SU-DHL-6 (cell line): ENCODE results near the gene PPP1R27.

Experiments
- H2AFZ ChIP-seq: fragments of 200-600 bp; sonication (generic); 2 replicates; pipeline ENCODE4 v1.6.1; 2014; ENCODE audit warnings: low read depth, mild to moderate bottlenecking, moderate library complexity, mixed read lengths, antibody characterized with exemption, low read length; ENCODE audit not compliant: severe bottlenecking
- H3F3A ChIP-seq: fragments of 200-600 bp; shearing (Covaris generic); 2 replicates; pipeline ENCODE4 v1.6.0; 2016; ENCODE audit warnings: antibody characterized with exemption, mild to moderate bottlenecking; ENCODE audit not compliant: insufficient read depth
- H3K27ac ChIP-seq: fragments of 200-600 bp; sonication (generic); 2 replicates; pipeline ENCODE4 v1.5.1; 2016; ENCODE audit warnings: low read depth, mild to moderate bottlenecking, low read length, moderate library complexity, mixed read lengths
- H3K27me3 ChIP-seq: fragments of 200-600 bp; sonication (generic), shearing (Covaris generic); 2 replicates; pipeline ENCODE4 v1.6.0; 2014; ENCODE audit warnings: mild to moderate bottlenecking, low read length
- H3K36me3 ChIP-seq: fragments of 200-600 bp; sonication (generic); 2 replicates; pipeline ENCODE4 v1.6.1; 2014; ENCODE audit warnings: mild to moderate bottlenecking, low read length, mixed read lengths
- H3K4me2 ChIP-seq: fragments of 300-600, 200-600 bp; shearing (Covaris generic), sonication (generic); 2 replicates; pipeline ENCODE4 v1.6.0; 2014; ENCODE audit warnings: low read length, low read depth, mild to moderate bottlenecking; ENCODE audit not compliant: poor library complexity, severe bottlenecking
- H3K4me3 ChIP-seq: fragments of 200-600 bp; sonication (generic); 2 replicates; pipeline ENCODE4 v1.5.1; 2014; ENCODE audit warnings: antibody characterized with exemption, low read length, mild to moderate bottlenecking, mixed read lengths; ENCODE audit not compliant: insufficient read depth, poor library complexity, severe bottlenecking
- H3K79me2 ChIP-seq: fragments of 200-600 bp; sonication (generic); 2 replicates; pipeline ENCODE4 v1.6.1; 2014; ENCODE audit warnings: mild to moderate bottlenecking, low read length, moderate library complexity; ENCODE audit not compliant: insufficient read depth
- H3K9ac ChIP-seq: fragments of 200-600 bp; sonication (generic); 2 replicates; pipeline ENCODE4 v1.7.0; 2014; ENCODE audit warnings: mild to moderate bottlenecking, low read length
- H3K9me2 ChIP-seq: fragments of 200-600 bp; sonication (generic); replicated peaks from 2 replicates; pipeline ENCODE4 v1.6.1; 2014; ENCODE audit warnings: low read length; ENCODE audit not compliant: insufficient read depth
- H3K9me3 ChIP-seq: fragments of 200-600 bp; sonication (generic); 2 replicates; pipeline ENCODE4 v1.6.1; 2014; ENCODE audit warnings: low read length, mixed read lengths; ENCODE audit not compliant: insufficient read depth
- H4K20me1 ChIP-seq: fragments of 200-600 bp; sonication (generic); 2 replicates; pipeline ENCODE4 v1.6.1; 2014; ENCODE audit warnings: low read depth, mild to moderate bottlenecking, antibody characterized with exemption, low read length, moderate library complexity, mixed read lengths
- EZH2phosphoT487 ChIP-seq: fragments of 200-600 bp; sonication (generic), shearing (Covaris generic); conservative IDR thresholded peaks from 2 replicates; pipeline ENCODE4 v1.6.1; 2018; ENCODE audit warnings: mild to moderate bottlenecking, antibody characterized with exemption, low read length, moderate library complexity, mixed read lengths
- TF ChIP-seq, protein P1 (sequence below): fragments of 200-600 bp; sonication (generic); IDR thresholded peaks from one replicate; pipeline ENCODE4 v1.5.1; 2017; ENCODE audit warnings: antibody characterized with exemption, mild to moderate bottlenecking, low read length, moderate library complexity; ENCODE audit not compliant: insufficient read depth, poor library complexity, severe bottlenecking

PPP1R27 gene

GRCh38 chr17:81837641-81838040, 2.8 kb upstream of the PPP1R27 start:
- Histone ChIP-seq H3K36me3 (no peaks in the 10 kb centered on the region), H2AFZ (no peak overlapping the region), H3K9me2 (no peaks in the 10 kb centered on the region), H4K20me1 (no peaks in the 10 kb centered on the region), H3F3A (no peaks in the 10 kb centered on the region), H3K9ac (no peak overlapping the region), H3K4me3 (no peak overlapping the region), H3K27ac (no peak overlapping the region), H3K79me2 (no peaks in the 10 kb centered on the region), H3K27me3 (no peaks in the 10 kb centered on the region), H3K4me2 (no peak overlapping the region), H3K9me3 (no peaks in the 10 kb centered on the region)
- no peak for TF ChIP-seq EZH2phosphoT487
- TF ChIP-seq, protein P1, sequence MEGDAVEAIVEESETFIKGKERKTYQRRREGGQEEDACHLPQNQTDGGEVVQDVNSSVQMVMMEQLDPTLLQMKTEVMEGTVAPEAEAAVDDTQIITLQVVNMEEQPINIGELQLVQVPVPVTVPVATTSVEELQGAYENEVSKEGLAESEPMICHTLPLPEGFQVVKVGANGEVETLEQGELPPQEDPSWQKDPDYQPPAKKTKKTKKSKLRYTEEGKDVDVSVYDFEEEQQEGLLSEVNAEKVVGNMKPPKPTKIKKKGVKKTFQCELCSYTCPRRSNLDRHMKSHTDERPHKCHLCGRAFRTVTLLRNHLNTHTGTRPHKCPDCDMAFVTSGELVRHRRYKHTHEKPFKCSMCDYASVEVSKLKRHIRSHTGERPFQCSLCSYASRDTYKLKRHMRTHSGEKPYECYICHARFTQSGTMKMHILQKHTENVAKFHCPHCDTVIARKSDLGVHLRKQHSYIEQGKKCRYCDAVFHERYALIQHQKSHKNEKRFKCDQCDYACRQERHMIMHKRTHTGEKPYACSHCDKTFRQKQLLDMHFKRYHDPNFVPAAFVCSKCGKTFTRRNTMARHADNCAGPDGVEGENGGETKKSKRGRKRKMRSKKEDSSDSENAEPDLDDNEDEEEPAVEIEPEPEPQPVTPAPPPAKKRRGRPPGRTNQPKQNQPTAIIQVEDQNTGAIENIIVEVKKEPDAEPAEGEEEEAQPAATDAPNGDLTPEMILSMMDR: no peak

DNA sequence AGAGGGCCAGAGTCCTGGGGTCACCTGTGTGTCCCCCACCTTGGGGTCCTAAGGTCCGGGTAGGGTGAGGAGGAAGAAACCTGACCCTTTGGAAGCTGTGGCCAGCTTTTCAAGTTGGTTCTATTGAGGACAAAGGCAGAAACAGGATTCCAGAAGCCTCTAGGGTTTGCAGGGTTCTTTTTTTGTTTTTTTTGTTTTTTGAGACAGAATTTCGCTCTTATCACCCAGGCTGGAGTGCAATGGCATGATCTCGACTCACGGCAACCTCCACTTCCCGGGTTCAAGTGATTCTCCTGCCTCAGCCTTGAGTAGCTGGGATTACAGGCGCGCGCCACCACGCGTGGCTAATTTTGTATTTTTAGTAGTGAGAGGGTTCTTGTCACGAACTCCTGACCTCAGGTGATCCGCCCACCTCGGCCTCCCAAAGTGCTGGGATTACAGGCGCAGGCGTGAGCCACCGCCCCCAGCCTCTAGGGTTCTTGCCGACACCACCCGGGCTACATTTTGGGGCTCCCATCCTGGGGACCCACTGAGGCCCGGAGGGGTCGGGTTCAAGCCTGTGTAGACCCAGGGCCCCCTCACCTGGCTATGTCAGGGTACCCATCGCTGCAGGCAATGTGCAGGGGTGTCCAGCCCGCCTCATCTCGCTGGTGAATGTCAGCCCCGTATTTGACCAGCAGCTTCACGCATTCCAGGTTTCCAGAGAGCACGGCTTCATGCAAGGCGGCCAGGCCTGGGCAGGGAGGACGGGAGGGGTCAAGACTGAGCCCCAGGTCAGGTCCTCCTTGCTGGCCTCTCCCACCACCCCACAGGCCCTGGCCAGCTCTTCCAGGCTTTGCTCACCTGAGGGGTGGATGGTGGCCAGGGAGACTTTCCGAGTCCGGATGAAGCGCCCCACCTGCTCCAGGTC, 674 bp downstream of the PPP1R27 start:
- Histone ChIP-seq H3K79me2 (no peaks in the 10 kb centered on the region), H4K20me1 (no peaks in the 10 kb centered on the region), H3K4me3 (peak overlapping the region; percentile 82), H3K27me3 (no peaks in the 10 kb centered on the region), H3K36me3 (no peaks in the 10 kb centered on the region), H3F3A (no peaks in the 10 kb centered on the region), H2AFZ (no peak overlapping the region), H3K9me2 (no peaks in the 10 kb centered on the region), H3K4me2 (peak overlapping the region; percentile 90), H3K9ac (peak overlapping the region; percentile 84), H3K27ac (peak overlapping the region; percentile 57; the same call in 1 of the 2 replicates), H3K9me3 (no peaks in the 10 kb centered on the region)
- TF ChIP-seq, protein P1: no peak
- TF ChIP-seq EZH2phosphoT487: no peak

DNA sequence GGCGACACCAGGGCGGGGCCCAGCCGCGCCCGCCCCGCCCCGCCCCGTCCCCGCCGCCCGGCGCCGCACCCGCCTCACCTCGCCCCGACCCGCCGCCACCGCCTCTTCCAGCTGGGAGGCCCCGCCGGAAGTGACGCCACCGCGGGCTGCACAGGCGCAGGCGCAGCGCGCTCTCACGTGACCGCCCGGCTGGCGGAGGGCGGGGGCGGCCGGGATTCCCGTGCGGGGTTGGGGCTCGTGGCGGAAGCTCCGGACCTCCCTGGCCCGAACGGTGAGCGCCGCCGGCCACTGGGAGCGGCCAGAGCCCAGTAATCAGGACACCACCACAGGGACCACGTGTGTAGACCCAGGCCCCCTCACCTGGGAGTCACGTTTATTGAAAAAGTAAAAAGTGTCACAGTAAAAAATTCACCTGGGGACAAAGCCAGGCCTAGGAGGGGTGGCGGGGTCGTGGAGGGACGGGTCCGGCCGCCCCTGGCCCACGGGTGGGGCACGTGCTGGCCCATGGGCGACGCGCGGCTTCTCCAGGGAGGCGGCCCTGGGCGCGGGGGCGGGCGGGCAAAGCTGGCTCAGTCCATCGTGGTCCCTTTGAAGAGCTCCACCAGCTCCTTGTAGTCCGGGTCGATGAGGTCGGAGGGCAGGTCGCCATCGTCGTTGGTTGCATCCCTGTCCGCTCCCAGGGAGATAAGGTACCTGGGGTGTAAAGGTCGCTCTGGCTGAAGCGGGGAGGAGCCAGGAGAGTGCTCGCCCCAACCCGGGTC, 1.5 kb downstream of the PPP1R27 start, which contains the start of gene MCRIP1:
MCRIP1 (minus strand) TSS at position 132 of the 761 bp plus-strand sequence. CDS start 8,785 bp downstream, outside the sequence.
- H4K20me1 ChIP-seq: no peaks in the 10 kb centered on the region
- no peaks in the 10 kb centered on the region for H3F3A ChIP-seq
- H3K79me2 ChIP-seq: no peaks in the 10 kb centered on the region
- no peaks in the 10 kb centered on the region for H3K9me3 ChIP-seq
- TF ChIP-seq, protein P1: no peak
- no peak for TF ChIP-seq EZH2phosphoT487
- peak within 1 kb of the TSS; percentile 90 for H3K4me2 ChIP-seq
- no peaks in the 10 kb centered on the region for H3K9me2 ChIP-seq
- H3K36me3 ChIP-seq: no peaks in the 10 kb centered on the region
- H3K9ac ChIP-seq: peak within 1 kb of the TSS; percentile 84
- no peaks in the 10 kb centered on the region for H3K27me3 ChIP-seq
- peak within 1 kb of the TSS; percentile 65 for H3K27ac ChIP-seq
- peak within 1 kb of the TSS; percentile 82 for H3K4me3 ChIP-seq
- peak within 1 kb of the TSS; percentile 20 for H2AFZ ChIP-seq
